Islet precursor cell (in vitro differentiated cells): ENCODE measurements around the gene EEFSEC.

Experiments
- DNase-seq: peaks from one replicate; pipeline ENCODE4 v3.0.0-alpha.2; 2018

The EEFSEC gene

GRCh38 chr3:128402319-128402718, 249.0 kb downstream of the EEFSEC start:
- DNase-seq: no peak

GRCh38 chr3:128402998-128403397, 249.7 kb downstream of the EEFSEC start:
- no peak for DNase-seq

GRCh38 chr3:128404276-128405068, 251.2 kb downstream of the EEFSEC start:
- DNase-seq: no peak

- no peak for DNase-seq
Measured at GRCh38 chr3:128405554-128406277, 252.4 kb downstream of the EEFSEC start.

- DNase-seq: no peak
Measured at GRCh38 chr3:128407247-128407646, 254.0 kb downstream of the EEFSEC start.

GRCh38 chr3:128408012-128408692, 254.9 kb downstream of the EEFSEC start:
- no peak for DNase-seq

- no peak for DNase-seq
Measured at GRCh38 chr3:128408693-128409623, 255.7 kb downstream of the EEFSEC start.

GRCh38 chr3:128409624-128410581, 256.6 kb downstream of the EEFSEC start:
- DNase-seq: no peak

- no peak for DNase-seq
Measured at GRCh38 chr3:128410669-128411573, 257.6 kb downstream of the EEFSEC start.

- no peak for DNase-seq
Measured at GRCh38 chr3:128411574-128412064, 258.3 kb downstream of the EEFSEC start.

- no peak for DNase-seq
Measured at GRCh38 chr3:128412180-128413002, 259.1 kb downstream of the EEFSEC start.

- DNase-seq: no peak
Measured at GRCh38 chr3:128413003-128413370, 259.7 kb downstream of the EEFSEC start.

GRCh38 chr3:128413413-128414205, 260.3 kb downstream of the EEFSEC start:
- no peak for DNase-seq

- DNase-seq: no peak
Measured at GRCh38 chr3:128415200-128415772, 262.0 kb downstream of the EEFSEC start.

GRCh38 chr3:128415773-128416577, 262.7 kb downstream of the EEFSEC start:
- DNase-seq: no peak

GRCh38 chr3:128416578-128417211, 263.4 kb downstream of the EEFSEC start:
- DNase-seq: peak; percentile 95

- no peak for DNase-seq
Measured at GRCh38 chr3:128418900-128419299, 265.6 kb downstream of the EEFSEC start.
